Stimulated activated CD8-positive, alpha-beta memory T cell treated with anti-CD3 and anti-CD28 coated beads, Interleukin-4, amount 100 ng/mL, for 48 hours (primary cell): ENCODE data around the gene ULK2.
A peak's percentile ranks its signal among the peaks of the same experiment; 100 is the strongest.

Experiments used
- DNase-seq: peaks from one replicate; pipeline ENCODE4 v3.0.0-alpha.2; 2020

ULK2 gene

GRCh38 chr17:19724501-19725420, 143.0 kb downstream of the ULK2 start:
- DNase-seq: peak; percentile 64

- DNase-seq: no peak
These were observed 143.8 kb downstream of the ULK2 start for GRCh38 chr17:19723964-19724363.
